ENCODE data around the gene SFTPB.

SFTPB gene

GRCh38 chr2:85653996-85654395, 14.0 kb downstream of the SFTPB start:
- TF ChIP-seq CTCF (IDR thresholded peaks at IDR 0.05; ENCODE audit: low read depth, low read length) (no peak), EZH2phosphoT487 (IDR thresholded peaks at IDR 0.05; ENCODE audit: low read depth) (no peak)
- Histone ChIP-seq H3K4me2 (ENCODE audit: low read length) (no peak overlapping the region), H3K9me3 (ENCODE audit: insufficient read depth, low read length) (no peaks in the 10 kb centered on the region), H3K4me1 (ENCODE audit: low read length) (no peaks in the 10 kb centered on the region), H2AFZ (ENCODE audit: low read depth, low read length) (no peak overlapping the region), H3K36me3 (replicated peaks; ENCODE audit: low read depth, low read length) (peaks cover 30% of the 10 kb centered on the region), H3K79me2 (ENCODE audit: low read length) (no peaks in the 10 kb centered on the region), H3K27ac (ENCODE audit: low read length) (no peak overlapping the region), H4K20me1 (ENCODE audit: insufficient read depth, low read length) (no peaks in the 10 kb centered on the region), H3K27me3 (ENCODE audit: low read depth, low read length) (no peaks in the 10 kb centered on the region), H3K9ac (ENCODE audit: low read length) (no peak overlapping the region), H3K4me3 (ENCODE audit: low read length) (no peak overlapping the region)

GRCh38 chr2:85652056-85652455, 15.9 kb downstream of the SFTPB start:
- no peak overlapping the region for H3K4me2 ChIP-seq (ENCODE audit: low read length)
- no peak overlapping the region for H3K9ac ChIP-seq (ENCODE audit: low read length)
- H3K4me3 ChIP-seq (ENCODE audit: low read length) = no peak overlapping the region
- TF ChIP-seq EZH2phosphoT487 (IDR thresholded peaks at IDR 0.05; ENCODE audit: low read depth) (no peak), CTCF (IDR thresholded peaks at IDR 0.05; ENCODE audit: low read depth, low read length) (no peak)
- no peaks in the 10 kb centered on the region for H3K9me3 ChIP-seq (ENCODE audit: insufficient read depth, low read length)
- no peak overlapping the region for H2AFZ ChIP-seq (ENCODE audit: low read depth, low read length)
- no peak overlapping the region for H3K27ac ChIP-seq (ENCODE audit: low read length)
- H3K4me1 ChIP-seq (ENCODE audit: low read length) = peaks cover 18% of the 10 kb centered on the region
- H3K27me3 ChIP-seq (ENCODE audit: low read depth, low read length) = no peaks in the 10 kb centered on the region
- H4K20me1 ChIP-seq (ENCODE audit: insufficient read depth, low read length) = peaks cover 11% of the 10 kb centered on the region
- H3K79me2 ChIP-seq (ENCODE audit: low read length) = no peaks in the 10 kb centered on the region
- H3K36me3 ChIP-seq (replicated peaks; ENCODE audit: low read depth, low read length) = peaks cover 44% of the 10 kb centered on the region

GRCh38 chr2:85651097-85651496, 16.9 kb downstream of the SFTPB start:
- H3K4me3 ChIP-seq (ENCODE audit: low read length) = no peak overlapping the region
- no peak for TF ChIP-seq EZH2phosphoT487 (IDR thresholded peaks at IDR 0.05; ENCODE audit: low read depth)
- no peak for TF ChIP-seq CTCF (IDR thresholded peaks at IDR 0.05; ENCODE audit: low read depth, low read length)
- peaks cover 49% of the 10 kb centered on the region for H3K36me3 ChIP-seq (replicated peaks; ENCODE audit: low read depth, low read length)

GRCh38 chr2:85650456-85650855, 17.5 kb downstream of the SFTPB start:
- Histone ChIP-seq H2AFZ (ENCODE audit: low read depth, low read length) (no peak overlapping the region), H3K27ac (ENCODE audit: low read length) (no peak overlapping the region), H3K36me3 (replicated peaks; ENCODE audit: low read depth, low read length) (peaks cover 55% of the 10 kb centered on the region), H3K4me3 (ENCODE audit: low read length) (no peak overlapping the region), H3K9me3 (ENCODE audit: insufficient read depth, low read length) (no peaks in the 10 kb centered on the region), H3K79me2 (ENCODE audit: low read length) (no peaks in the 10 kb centered on the region), H3K4me1 (ENCODE audit: low read length) (peaks cover 20% of the 10 kb centered on the region), H3K27me3 (ENCODE audit: low read depth, low read length) (no peaks in the 10 kb centered on the region), H3K4me2 (ENCODE audit: low read length) (no peak overlapping the region), H3K9ac (ENCODE audit: low read length) (no peak overlapping the region), H4K20me1 (ENCODE audit: insufficient read depth, low read length) (peaks cover 11% of the 10 kb centered on the region)
- TF ChIP-seq CTCF (IDR thresholded peaks at IDR 0.05; ENCODE audit: low read depth, low read length) (no peak), EZH2phosphoT487 (IDR thresholded peaks at IDR 0.05; ENCODE audit: low read depth) (no peak)

More at GRCh38 chr2:85651097-85651496, 16.9 kb downstream of the SFTPB start:
- H3K9ac ChIP-seq (ENCODE audit: low read length) = no peak overlapping the region
- H3K4me1 ChIP-seq (ENCODE audit: low read length) = peaks cover 20% of the 10 kb centered on the region
- no peaks in the 10 kb centered on the region for H3K79me2 ChIP-seq (ENCODE audit: low read length)
- H3K27me3 ChIP-seq (ENCODE audit: low read depth, low read length) = no peaks in the 10 kb centered on the region
- peaks cover 11% of the 10 kb centered on the region for H4K20me1 ChIP-seq (ENCODE audit: insufficient read depth, low read length)
- H3K9me3 ChIP-seq (ENCODE audit: insufficient read depth, low read length) = no peaks in the 10 kb centered on the region
- H3K4me2 ChIP-seq (ENCODE audit: low read length) = no peak overlapping the region
- H2AFZ ChIP-seq (ENCODE audit: low read depth, low read length) = no peak overlapping the region
- H3K27ac ChIP-seq (ENCODE audit: low read length) = no peak overlapping the region
